ES-I3 (cell line): ENCODE measurements around the gene PDZRN3.

ENCODE experiments used
- H3K36me3 ChIP-seq: 2 replicates; pipeline ENCODE4 v1.6.1; 2013; ENCODE audit warnings: mild to moderate bottlenecking, low read length, control low read depth, moderate library complexity; ENCODE audit not compliant: insufficient read depth
- H3K4me1 ChIP-seq: 2 replicates; pipeline ENCODE4 v1.6.1; 2013; ENCODE audit warnings: mild to moderate bottlenecking, control low read depth, low read length; ENCODE audit not compliant: insufficient read depth
- H3K9ac ChIP-seq: 2 replicates; pipeline ENCODE4 v1.6.1; 2013; ENCODE audit warnings: low read depth, mild to moderate bottlenecking, low read length, moderate library complexity
- H3K9me3 ChIP-seq: 2 replicates; pipeline ENCODE4 v1.6.1; 2013; ENCODE audit warnings: mild to moderate bottlenecking, low read length, moderate library complexity; ENCODE audit not compliant: control insufficient read depth, insufficient read depth

PDZRN3 gene

GRCh38 chr3:73609655-73610054 lies 15.1 kb downstream of the PDZRN3 start:
- no peaks in the 10 kb centered on the region for H3K4me1 ChIP-seq
- H3K9ac ChIP-seq = no peak overlapping the region
- H3K9me3 ChIP-seq = no peaks in the 10 kb centered on the region
- H3K36me3 ChIP-seq = no peaks in the 10 kb centered on the region

- Histone ChIP-seq H3K4me1 (no peaks in the 10 kb centered on the region), H3K9ac (no peak overlapping the region), H3K9me3 (no peaks in the 10 kb centered on the region), H3K36me3 (no peaks in the 10 kb centered on the region; the same call in 1 of the 2 replicates)
Measured at GRCh38 chr3:73609315-73609641, 15.5 kb downstream of the PDZRN3 start.

GRCh38 chr3:73608456-73609314 lies 16.1 kb downstream of the PDZRN3 start:
- no peaks in the 10 kb centered on the region for H3K4me1 ChIP-seq
- no peaks in the 10 kb centered on the region for H3K9me3 ChIP-seq
- no peak overlapping the region for H3K9ac ChIP-seq
- H3K36me3 ChIP-seq = no peaks in the 10 kb centered on the region; the same call in 1 of the 2 replicates

- Histone ChIP-seq H3K4me1 (no peaks in the 10 kb centered on the region; the same call in 1 of the 2 replicates), H3K9ac (no peak overlapping the region), H3K9me3 (no peaks in the 10 kb centered on the region), H3K36me3 (no peaks in the 10 kb centered on the region; the same call in 1 of the 2 replicates)
Measured at GRCh38 chr3:73605861-73606260, 18.9 kb downstream of the PDZRN3 start.

- Histone ChIP-seq H3K9ac (no peak overlapping the region), H3K4me1 (no peaks in the 10 kb centered on the region; the same call in 1 of the 2 replicates), H3K36me3 (no peaks in the 10 kb centered on the region; the same call in 1 of the 2 replicates), H3K9me3 (no peaks in the 10 kb centered on the region)
Measured at GRCh38 chr3:73605412-73605811, 19.3 kb downstream of the PDZRN3 start.

GRCh38 chr3:73604451-73604850 lies 20.3 kb downstream of the PDZRN3 start:
- Histone ChIP-seq H3K36me3 (no peaks in the 10 kb centered on the region; the same call in 1 of the 2 replicates), H3K9me3 (no peaks in the 10 kb centered on the region), H3K4me1 (no peaks in the 10 kb centered on the region; the same call in 1 of the 2 replicates), H3K9ac (no peak overlapping the region)

GRCh38 chr3:73603762-73604171 lies 21.0 kb downstream of the PDZRN3 start:
- H3K9me3 ChIP-seq = no peaks in the 10 kb centered on the region
- no peaks in the 10 kb centered on the region; the same call in 1 of the 2 replicates for H3K4me1 ChIP-seq
- H3K9ac ChIP-seq = no peak overlapping the region

GRCh38 chr3:73602170-73602569 lies 22.6 kb downstream of the PDZRN3 start:
- Histone ChIP-seq H3K9ac (no peak overlapping the region), H3K36me3 (no peaks in the 10 kb centered on the region; the same call in 1 of the 2 replicates), H3K4me1 (no peaks in the 10 kb centered on the region; the same call in 1 of the 2 replicates), H3K9me3 (no peaks in the 10 kb centered on the region)

More at GRCh38 chr3:73603762-73604171, 21.0 kb downstream of the PDZRN3 start:
- H3K36me3 ChIP-seq = no peaks in the 10 kb centered on the region; the same call in 1 of the 2 replicates

- H3K36me3 ChIP-seq = no peaks in the 10 kb centered on the region; the same call in 1 of the 2 replicates
- no peaks in the 10 kb centered on the region for H3K9me3 ChIP-seq
- H3K9ac ChIP-seq = no peak overlapping the region
- no peaks in the 10 kb centered on the region; the same call in 1 of the 2 replicates for H3K4me1 ChIP-seq
Measured at GRCh38 chr3:73601481-73601880, 23.3 kb downstream of the PDZRN3 start.

- H3K36me3 ChIP-seq = no peaks in the 10 kb centered on the region; the same call in 1 of the 2 replicates
- H3K9ac ChIP-seq = no peak overlapping the region
Measured at GRCh38 chr3:73601011-73601410, 23.7 kb downstream of the PDZRN3 start.

GRCh38 chr3:73600293-73600938 lies 24.3 kb downstream of the PDZRN3 start:
- Histone ChIP-seq H3K36me3 (no peaks in the 10 kb centered on the region; the same call in 1 of the 2 replicates), H3K9me3 (no peaks in the 10 kb centered on the region), H3K4me1 (no peaks in the 10 kb centered on the region; the same call in 1 of the 2 replicates), H3K9ac (no peak overlapping the region)

More at GRCh38 chr3:73601011-73601410, 23.7 kb downstream of the PDZRN3 start:
- no peaks in the 10 kb centered on the region for H3K9me3 ChIP-seq
- H3K4me1 ChIP-seq = no peaks in the 10 kb centered on the region; the same call in 1 of the 2 replicates

GRCh38 chr3:73599605-73600004 lies 25.1 kb downstream of the PDZRN3 start:
- no peaks in the 10 kb centered on the region; the same call in 1 of the 2 replicates for H3K4me1 ChIP-seq
- no peaks in the 10 kb centered on the region; the same call in 1 of the 2 replicates for H3K36me3 ChIP-seq
- no peaks in the 10 kb centered on the region for H3K9me3 ChIP-seq
- H3K9ac ChIP-seq = no peak overlapping the region

GRCh38 chr3:73597476-73597875 lies 27.3 kb downstream of the PDZRN3 start:
- no peak overlapping the region for H3K9ac ChIP-seq
- no peaks in the 10 kb centered on the region for H3K9me3 ChIP-seq
- no peaks in the 10 kb centered on the region for H3K36me3 ChIP-seq
- H3K4me1 ChIP-seq = no peaks in the 10 kb centered on the region
